Measurements from ENCODE around the gene TTC34. TPM values are rescaled to one million over a fixed set of nuclear protein-coding genes. Genes with fewer than 3 reads are reported as not detected.
"Not testable (repeated sequence)": the region's sequence is repeated elsewhere in the genome, so short reads cannot be mapped to it uniquely, and the experiment has no call there.

Gene TTC34
- total and polyA plus RNA-seq, 3 donors from 2014 or later: 3.0 to 5.2 (median 4.1) TPM

GRCh38 chr1:2628191-2628932 is 173.1 kb downstream of the TTC34 start:
- TF ChIP-seq POLR2A (IDR thresholded peaks at IDR 0.05): no peak
- no peak for TF ChIP-seq CTCF (IDR thresholded peaks at IDR 0.05)
- no peaks in the 10 kb centered on the region for H3K36me3 ChIP-seq (ENCODE audit: low read depth, missing control alignments)
- WGBS, 2 donors: 6 to 7% methylated on average over 13 to 44 of the region's 46 CpGs
- H3K9me3 ChIP-seq: no peaks in the 10 kb centered on the region
- intact Hi-C loops (cut with DNase I; ENCODE audit: low total_unique reads): no loop called here
- no peaks in the 10 kb centered on the region for H3K27me3 ChIP-seq
- H3K27ac ChIP-seq: no peak overlapping the region
- H3K4me1 ChIP-seq: peaks cover 9% of the 10 kb centered on the region
- H3K4me3 ChIP-seq: peak overlapping the region; percentile 12 to 24
- no peak for DNase-seq

GRCh38 chr1:2627746-2628145 is 173.7 kb downstream of the TTC34 start:
- H3K27ac ChIP-seq: no peak overlapping the region
- H3K4me1 ChIP-seq: peaks cover 4% of the 10 kb centered on the region
- H3K27me3 ChIP-seq: no peaks in the 10 kb centered on the region
- no peak overlapping the region for H3K4me3 ChIP-seq
- 31 to 37% methylated on average over 6 of the region's 6 CpGs for WGBS, 2 donors
- H3K9me3 ChIP-seq: no peaks in the 10 kb centered on the region
- no peak for TF ChIP-seq POLR2A (IDR thresholded peaks at IDR 0.05)
- no peak for TF ChIP-seq CTCF (IDR thresholded peaks at IDR 0.05)
- intact Hi-C loops (cut with DNase I; ENCODE audit: low total_unique reads): no loop called here
- DNase-seq: no peak
- H3K36me3 ChIP-seq (ENCODE audit: low read depth, missing control alignments): no peaks in the 10 kb centered on the region

GRCh38 chr1:2625748-2626147 is 175.7 kb downstream of the TTC34 start:
- H3K27me3 ChIP-seq; DNase-seq; H3K36me3 ChIP-seq (ENCODE audit: low read depth, missing control alignments); H3K9me3 ChIP-seq; H3K4me1 ChIP-seq; H3K4me3 ChIP-seq; intact Hi-C loops (cut with DNase I; ENCODE audit: low total_unique reads); H3K27ac ChIP-seq: not testable (repeated sequence)
- 67 to 72% methylated on average over 7 of the region's 7 CpGs for WGBS, 2 donors

GRCh38 chr1:2625311-2625710 is 176.2 kb downstream of the TTC34 start:
- H3K36me3 ChIP-seq (ENCODE audit: low read depth, missing control alignments): no peaks in the 10 kb centered on the region
- H3K27ac ChIP-seq: no peak overlapping the region
- no peaks in the 10 kb centered on the region for H3K9me3 ChIP-seq
- H3K27me3 ChIP-seq: no peaks in the 10 kb centered on the region
- TF ChIP-seq POLR2A (IDR thresholded peaks at IDR 0.05) (no peak), CTCF (IDR thresholded peaks at IDR 0.05) (no peak)
- H3K4me1 ChIP-seq: peaks cover 4% of the 10 kb centered on the region
- peak; percentile 8 for DNase-seq
- intact Hi-C loops (cut with DNase I; ENCODE audit: low total_unique reads): no loop called here
- WGBS, 2 donors: 87 to 93% methylated on average over 9 to 10 of the region's 10 CpGs
- no peak overlapping the region for H3K4me3 ChIP-seq

GRCh38 chr1:2624735-2625300 is 176.7 kb downstream of the TTC34 start:
- no peak overlapping the region for H3K4me3 ChIP-seq
- H3K27me3 ChIP-seq: no peaks in the 10 kb centered on the region
- no peaks in the 10 kb centered on the region for H3K9me3 ChIP-seq
- DNase-seq: peak; percentile 2
- H3K4me1 ChIP-seq: peaks cover 4% of the 10 kb centered on the region
- H3K36me3 ChIP-seq (ENCODE audit: low read depth, missing control alignments): no peaks in the 10 kb centered on the region
- TF ChIP-seq POLR2A (IDR thresholded peaks at IDR 0.05): no peak
- no peak for TF ChIP-seq CTCF (IDR thresholded peaks at IDR 0.05)
- intact Hi-C loops (cut with DNase I; ENCODE audit: low total_unique reads): no loop called here
- H3K27ac ChIP-seq: no peak overlapping the region
- 81 to 93% methylated on average over 13 of the region's 13 CpGs for WGBS, 2 donors
